Right hindlimb (tissue), 1 donor: Measurements from ENCODE around the gene PRR7.
"Not testable (repeated sequence)": the region's sequence is repeated elsewhere in the genome, so short reads cannot be mapped to it uniquely, and the experiment has no call there.

ENCODE experiments used
- DNase-seq: peaks from one replicate; pipeline ENCODE4 v3.0.0-alpha.2; 2018

PRR7 gene

GRCh38 chr5:177470759-177471536, 24.3 kb downstream of the PRR7 start:
- no peak for DNase-seq

GRCh38 chr5:177471610-177472356, 25.2 kb downstream of the PRR7 start:
- DNase-seq: no peak

- DNase-seq: peak; percentile 79
Observed at GRCh38 chr5:177472460-177473442, 26.1 kb downstream of the PRR7 start.

- peak; percentile 81 for DNase-seq
Observed at GRCh38 chr5:177473443-177474001, 26.9 kb downstream of the PRR7 start, which contains the start of gene DBN1. Gene DBN1 (minus strand): TSS chr5:177473634. CDS start chr5:177473521, 113 bp downstream.

DNA sequence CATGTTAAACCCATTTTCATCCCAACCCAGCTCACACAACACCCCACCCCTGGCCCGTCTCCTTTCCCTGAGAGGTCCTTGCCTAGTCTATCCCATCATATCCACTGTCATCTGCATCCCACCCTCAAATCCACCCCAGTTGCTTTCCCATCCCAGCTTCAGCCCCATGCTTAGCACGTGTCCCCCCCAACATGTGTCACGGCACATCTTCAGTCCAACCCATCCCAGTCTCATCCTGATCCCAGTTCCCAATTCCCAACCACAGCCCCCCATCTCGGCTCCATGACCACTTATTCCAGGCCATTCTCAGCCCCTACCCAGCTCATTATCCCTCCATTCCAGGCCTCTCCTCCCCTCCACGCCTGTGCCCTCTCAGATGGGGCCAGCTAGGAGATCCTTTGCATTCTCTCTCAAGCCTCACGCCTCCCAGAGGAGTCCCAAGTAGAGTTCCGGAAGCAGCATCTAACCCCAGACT, 27.4 kb downstream of the PRR7 start:
- DNase-seq: no peak

DNA sequence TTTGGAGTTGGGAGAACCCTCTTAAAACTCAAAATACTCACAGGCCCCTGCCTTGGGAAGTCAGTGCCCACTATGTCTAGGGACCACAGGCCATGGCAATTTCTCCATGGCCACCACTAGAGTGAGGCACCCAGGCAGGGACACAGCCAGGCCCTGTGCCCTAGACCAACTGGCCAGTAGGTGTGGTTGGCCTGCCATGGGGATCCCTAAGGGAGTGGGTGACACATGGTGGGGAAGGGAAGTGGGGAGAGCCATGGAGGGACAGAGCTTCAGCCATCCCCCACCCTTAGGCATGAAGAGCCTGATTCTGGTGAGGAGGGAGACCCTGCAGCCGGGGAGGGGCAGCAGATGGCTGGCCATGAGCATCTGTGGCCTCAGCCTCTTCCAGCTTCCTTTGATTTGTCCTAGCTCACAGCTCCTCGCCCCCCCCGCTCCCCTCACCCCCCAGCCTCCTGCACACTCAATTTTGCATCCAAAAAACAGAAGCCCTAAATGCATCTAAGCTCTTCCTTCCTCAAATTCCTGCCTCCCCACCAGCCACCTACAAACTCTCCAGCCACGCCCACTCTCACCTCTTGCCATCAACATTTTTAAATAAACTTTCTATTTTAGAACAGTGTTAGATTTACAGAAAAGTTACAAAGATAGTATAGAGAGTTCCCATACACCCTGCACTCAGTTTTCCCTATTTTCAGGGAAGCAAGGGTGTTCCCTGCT, 28.4 kb downstream of the PRR7 start:
- no peak for DNase-seq

DNA sequence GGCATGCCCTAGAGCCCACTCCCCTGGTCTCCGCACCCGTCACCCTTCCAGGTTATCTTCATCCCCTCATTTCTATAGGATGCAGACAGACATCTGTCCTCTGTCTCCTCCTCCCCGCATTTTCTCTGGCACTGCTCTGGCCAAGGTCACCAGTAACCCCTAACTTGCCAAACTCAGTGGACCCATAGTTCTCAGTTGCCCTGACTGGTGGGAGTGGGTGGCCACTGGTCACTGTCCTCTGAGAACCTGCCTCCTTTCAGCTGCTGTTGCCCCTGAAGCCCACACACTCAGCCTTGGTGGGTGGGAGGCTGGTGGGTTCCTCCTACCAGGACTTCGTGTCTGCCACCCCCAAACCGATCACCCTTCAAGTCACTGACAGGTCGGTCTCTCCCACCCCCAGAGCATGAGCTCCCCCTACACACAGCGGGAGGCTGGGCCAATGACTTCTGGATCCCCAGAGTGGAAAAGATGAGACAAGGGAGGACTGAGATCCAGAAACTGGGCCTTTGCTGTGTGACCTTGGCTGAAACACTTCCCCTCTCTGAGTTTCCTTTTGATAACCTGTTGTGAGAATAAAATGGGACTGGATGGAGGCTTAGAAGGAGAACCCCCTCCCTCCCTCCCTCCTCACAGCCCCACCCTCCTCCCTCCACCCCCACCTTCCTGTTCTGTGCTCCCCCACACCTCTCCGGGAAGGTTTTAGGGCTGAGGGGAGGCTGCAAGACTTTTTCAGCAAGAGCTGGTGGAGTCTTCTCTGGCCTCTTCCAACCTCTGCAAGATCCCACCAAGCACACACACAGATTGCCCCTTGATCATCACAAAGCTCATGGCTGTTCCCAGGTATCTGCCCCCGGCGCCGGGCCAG, 29.2 kb downstream of the PRR7 start:
- DNase-seq: no peak

DNA sequence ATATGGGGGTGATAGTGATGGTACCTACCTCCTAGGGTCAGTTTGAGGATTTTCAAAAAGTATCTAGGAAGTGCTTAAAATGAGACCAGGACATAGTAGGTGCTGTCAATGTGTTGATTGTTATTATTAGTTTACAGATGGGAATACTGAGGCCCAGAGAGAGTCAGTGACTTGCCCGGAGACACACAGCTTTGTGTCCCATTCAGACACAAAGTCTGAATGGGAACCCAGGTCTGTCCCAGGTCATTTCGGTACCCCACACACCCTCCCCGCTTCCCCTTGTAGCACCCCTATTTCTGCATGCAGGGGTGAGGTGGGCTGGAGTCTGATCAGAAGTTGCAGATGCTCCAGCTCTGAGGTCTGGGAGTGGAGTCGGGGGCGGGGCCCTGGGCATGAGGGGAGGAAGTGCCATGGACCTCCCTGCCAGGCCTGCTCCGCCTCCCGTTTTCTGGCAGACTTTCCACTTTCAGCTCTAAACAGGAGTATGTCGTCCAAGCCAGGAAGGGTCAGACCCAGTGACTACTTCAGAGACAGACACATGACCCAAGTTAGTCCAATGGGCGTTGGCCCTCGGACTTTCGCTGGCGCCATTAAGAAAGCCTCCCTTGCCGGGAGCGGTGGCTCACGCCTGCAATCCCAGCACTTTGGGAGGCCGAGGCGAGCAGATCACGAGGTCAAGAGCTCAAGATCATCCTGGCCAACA, 30.1 kb downstream of the PRR7 start:
- DNase-seq: no peak

- DNase-seq: no peak
Observed at GRCh38 chr5:177477701-177478477, 31.3 kb downstream of the PRR7 start.

DNA sequence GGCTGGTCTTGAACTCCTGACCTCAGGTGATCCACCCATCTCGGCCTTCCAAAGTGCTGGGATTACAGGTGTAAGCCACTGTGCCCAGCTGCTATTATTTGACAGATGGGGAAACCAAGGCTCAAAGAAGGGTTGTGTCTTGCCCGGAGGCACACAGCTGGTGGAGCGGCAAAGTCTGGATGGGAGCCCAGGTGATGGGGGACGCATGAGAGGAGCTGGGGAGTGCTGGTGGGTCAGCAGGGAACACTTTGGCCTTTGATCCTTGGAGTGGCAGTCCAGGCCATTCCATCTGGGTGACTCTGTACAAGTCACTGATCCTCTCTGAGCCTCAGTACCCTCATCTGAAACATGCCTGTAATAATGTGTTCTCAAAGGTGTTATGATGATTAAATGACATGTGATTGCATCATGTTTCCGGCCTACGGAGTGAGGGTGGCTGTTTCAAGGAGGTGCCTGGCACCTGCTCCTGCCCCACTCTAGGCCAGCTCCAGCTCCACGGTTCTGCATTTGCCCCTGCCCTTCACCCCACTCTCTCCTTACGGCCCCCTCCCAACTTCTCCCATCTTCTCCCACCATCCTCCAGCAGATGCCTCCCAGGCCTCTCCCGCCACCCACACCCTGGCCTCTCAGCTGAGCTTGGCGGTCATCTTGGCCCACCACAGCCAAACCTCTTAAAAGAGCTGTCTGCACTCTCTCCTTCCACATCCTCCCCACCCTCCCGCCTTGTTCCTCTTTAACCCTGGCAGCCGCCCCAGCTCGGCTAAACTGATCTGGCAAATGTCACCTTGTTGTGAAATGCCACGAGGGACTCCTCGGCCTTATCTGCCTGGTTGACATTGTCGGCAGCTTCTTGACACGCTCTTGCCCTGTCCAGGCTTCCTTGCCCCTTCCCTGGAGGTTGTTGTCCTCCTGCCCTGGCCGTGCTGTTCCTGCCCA, 32.4 kb downstream of the PRR7 start:
- DNase-seq: peak; percentile 73

- DNase-seq: no peak
Observed at GRCh38 chr5:177479774-177480173, 33.2 kb downstream of the PRR7 start.

- DNase-seq: no peak
Observed at GRCh38 chr5:177482359-177482795, 35.8 kb downstream of the PRR7 start.

- no peak for DNase-seq
Observed at GRCh38 chr5:177483042-177483441, 36.4 kb downstream of the PRR7 start.

DNA sequence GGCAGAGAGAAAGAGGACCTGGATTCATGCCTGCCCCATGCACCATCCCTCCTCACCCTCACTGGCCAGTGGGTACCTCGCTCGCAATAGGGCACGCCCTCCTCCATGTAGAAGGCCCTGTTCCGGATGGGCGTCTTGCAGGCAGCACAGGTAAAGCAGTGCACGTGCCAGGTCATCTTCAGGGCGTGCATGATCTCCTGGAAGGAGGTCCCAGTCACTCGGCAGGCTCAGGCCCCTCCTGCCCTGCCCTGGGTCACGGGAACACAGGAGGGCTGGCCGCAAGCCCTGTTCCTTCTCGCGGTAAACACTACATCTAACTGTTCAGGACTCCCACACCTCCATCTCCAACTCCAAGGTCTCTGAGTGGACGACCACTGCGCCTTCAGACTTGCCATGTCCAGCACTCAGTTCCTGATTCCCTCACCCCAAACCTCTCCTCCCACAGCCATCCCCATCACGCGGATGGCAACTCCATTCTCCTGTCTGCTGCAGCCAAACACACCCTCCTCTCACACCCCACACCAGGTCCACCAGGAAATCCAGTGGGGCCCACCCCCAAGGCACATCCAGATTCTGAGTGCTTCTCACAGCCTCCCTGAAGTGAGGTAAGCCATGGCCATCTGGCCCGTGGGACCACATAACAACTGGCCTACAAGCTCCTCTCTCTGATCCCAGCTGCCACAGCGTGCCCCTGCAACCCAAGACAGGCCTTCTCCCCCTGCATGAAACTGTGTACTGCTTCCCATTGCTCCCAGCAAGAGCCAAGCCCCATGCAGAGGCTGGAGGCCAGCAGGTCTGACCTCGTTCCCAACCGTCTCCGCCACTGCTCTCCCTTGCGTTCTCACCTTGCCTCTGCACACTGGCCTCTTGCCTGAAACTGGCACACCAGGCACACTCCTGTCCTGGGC, 37.6 kb downstream of the PRR7 start:
- no peak for DNase-seq

DNA sequence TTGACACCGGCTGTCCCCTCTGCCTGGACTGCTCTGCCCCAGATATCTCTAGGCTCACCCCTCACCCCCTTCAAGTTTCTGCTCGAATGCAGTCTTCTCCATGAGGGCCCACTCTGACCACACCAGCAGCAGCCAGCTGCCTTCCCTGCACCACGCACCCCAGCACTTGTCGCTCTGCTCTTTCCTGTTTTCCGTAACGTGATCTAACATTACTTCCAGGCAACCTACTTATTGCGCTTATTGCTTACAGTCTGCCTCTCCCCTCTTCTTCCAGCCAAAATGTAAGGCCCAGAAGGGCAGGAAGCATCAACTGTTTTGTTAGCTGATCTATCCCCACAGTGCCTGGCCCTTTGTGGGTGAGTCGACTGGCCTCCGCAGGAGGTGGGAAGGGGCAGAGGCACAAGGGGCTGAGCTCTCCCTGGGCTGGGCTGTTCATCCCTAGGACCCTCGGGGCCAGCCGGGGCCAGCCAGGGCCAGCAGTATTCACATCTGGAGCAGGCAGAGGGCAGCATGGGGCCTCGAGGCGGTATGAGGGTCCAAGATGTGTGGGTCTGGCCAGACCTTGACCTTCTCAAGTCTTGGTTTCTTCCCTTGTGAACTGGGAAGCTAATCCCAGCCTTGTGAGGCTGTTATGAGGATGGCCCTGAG, 38.4 kb downstream of the PRR7 start:
- DNase-seq: no peak

DNA sequence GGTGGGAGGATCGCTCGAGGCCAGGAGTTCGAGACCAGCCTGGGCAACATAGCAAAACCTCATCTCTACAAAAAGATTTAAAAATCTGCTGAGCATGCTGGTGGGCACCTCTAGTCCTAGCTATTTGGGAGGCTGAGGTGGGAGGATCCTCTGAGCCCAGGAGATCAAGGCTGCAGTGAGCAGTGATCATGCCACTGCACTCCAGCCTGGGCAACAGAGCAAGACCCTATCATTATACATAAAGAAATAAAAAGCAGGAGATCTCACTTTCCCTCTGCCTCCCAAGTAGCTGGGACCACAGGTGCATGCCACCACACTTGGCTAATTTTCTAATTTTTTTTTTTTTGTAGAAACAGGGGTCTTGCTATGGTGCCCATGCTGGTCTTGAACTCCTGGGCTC, 39.1 kb downstream of the PRR7 start:
- not testable (repeated sequence) for DNase-seq
